ENCODE results near the gene RALGPS1. TPM values are rescaled to one million over a fixed set of nuclear protein-coding genes. Genes with fewer than 3 reads are reported as not detected.

RALGPS1 gene
- total RNA-seq, 1 experiment from 2014 or later = 28.5 TPM

GRCh38 chr9:127086771-127087170 is 172.2 kb downstream of the RALGPS1 start:
- ATAC-seq (no peak), DNase-seq (ENCODE audit: low spot score) (no peak)
- Mint-ChIP-seq H3K27ac (no peak overlapping the region), H3K4me1 (no peaks in the 10 kb centered on the region), H3K4me3 (no peak overlapping the region), H3K9me3 (no peaks in the 10 kb centered on the region), H3K36me3 (no peaks in the 10 kb centered on the region), H3K27me3 (ENCODE audit: low read depth) (no peaks in the 10 kb centered on the region)
- ChIA-PET CTCF (no interaction called here), POLR2A (no interaction called here)
- no peak for TF ChIP-seq TEAD1 (CRISPR knock-in tag; IDR thresholded peaks at IDR 0.05)
- no peak for TF ChIP-seq MYBL2 (CRISPR knock-in tag; IDR thresholded peaks at IDR 0.05)
- no peak for TF ChIP-seq ETV6 (CRISPR knock-in tag; IDR thresholded peaks at IDR 0.05)
- no peak for TF ChIP-seq ARID4B (CRISPR knock-in tag; IDR thresholded peaks at IDR 0.05; ENCODE audit: borderline replicate concordance)
- TF ChIP-seq ZBTB43 (CRISPR knock-in tag; IDR thresholded peaks at IDR 0.05) = no peak
- TF ChIP-seq FOXP1 (CRISPR knock-in tag; IDR thresholded peaks at IDR 0.05; ENCODE audit: borderline replicate concordance) = no peak
- TF ChIP-seq SMAD4 (CRISPR knock-in tag; IDR thresholded peaks at IDR 0.05) = no peak
- no peak for TF ChIP-seq TCF7 (CRISPR knock-in tag; IDR thresholded peaks at IDR 0.05; ENCODE audit: low read depth)

DNA sequence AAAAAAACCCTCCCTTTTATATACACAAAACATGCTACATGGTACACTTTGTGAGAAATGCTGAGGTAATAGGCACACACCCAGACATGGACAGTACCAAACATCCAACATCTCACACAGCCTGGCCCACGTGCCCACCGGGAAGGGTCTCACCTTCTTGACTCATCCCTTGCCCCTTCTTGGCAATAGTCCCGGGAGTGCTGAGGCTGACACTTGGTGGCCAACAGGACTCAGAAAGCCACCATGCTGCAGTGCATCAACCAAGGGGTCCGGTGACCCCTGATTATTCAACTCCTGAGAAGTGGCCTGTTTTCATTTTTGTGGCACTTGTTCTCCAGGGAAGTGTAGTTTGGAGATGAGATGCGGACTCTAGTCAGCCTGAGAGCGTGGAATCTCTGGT is 172.8 kb downstream of the RALGPS1 start:
- Mint-ChIP-seq H3K4me1 (no peaks in the 10 kb centered on the region), H3K27me3 (ENCODE audit: low read depth) (no peaks in the 10 kb centered on the region), H3K36me3 (no peaks in the 10 kb centered on the region), H3K4me3 (no peak overlapping the region), H3K9me3 (no peaks in the 10 kb centered on the region), H3K27ac (no peak overlapping the region)
- no peak for ATAC-seq
- ChIA-PET POLR2A (no interaction called here), CTCF (no interaction called here)
- DNase-seq (ENCODE audit: low spot score) = no peak
- TF ChIP-seq, protein P1, sequence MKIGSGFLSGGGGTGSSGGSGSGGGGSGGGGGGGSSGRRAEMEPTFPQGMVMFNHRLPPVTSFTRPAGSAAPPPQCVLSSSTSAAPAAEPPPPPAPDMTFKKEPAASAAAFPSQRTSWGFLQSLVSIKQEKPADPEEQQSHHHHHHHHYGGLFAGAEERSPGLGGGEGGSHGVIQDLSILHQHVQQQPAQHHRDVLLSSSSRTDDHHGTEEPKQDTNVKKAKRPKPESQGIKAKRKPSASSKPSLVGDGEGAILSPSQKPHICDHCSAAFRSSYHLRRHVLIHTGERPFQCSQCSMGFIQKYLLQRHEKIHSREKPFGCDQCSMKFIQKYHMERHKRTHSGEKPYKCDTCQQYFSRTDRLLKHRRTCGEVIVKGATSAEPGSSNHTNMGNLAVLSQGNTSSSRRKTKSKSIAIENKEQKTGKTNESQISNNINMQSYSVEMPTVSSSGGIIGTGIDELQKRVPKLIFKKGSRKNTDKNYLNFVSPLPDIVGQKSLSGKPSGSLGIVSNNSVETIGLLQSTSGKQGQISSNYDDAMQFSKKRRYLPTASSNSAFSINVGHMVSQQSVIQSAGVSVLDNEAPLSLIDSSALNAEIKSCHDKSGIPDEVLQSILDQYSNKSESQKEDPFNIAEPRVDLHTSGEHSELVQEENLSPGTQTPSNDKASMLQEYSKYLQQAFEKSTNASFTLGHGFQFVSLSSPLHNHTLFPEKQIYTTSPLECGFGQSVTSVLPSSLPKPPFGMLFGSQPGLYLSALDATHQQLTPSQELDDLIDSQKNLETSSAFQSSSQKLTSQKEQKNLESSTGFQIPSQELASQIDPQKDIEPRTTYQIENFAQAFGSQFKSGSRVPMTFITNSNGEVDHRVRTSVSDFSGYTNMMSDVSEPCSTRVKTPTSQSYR (CRISPR knock-in tag; IDR thresholded peaks at IDR 0.05) = no peak
- TF ChIP-seq, protein P2, sequence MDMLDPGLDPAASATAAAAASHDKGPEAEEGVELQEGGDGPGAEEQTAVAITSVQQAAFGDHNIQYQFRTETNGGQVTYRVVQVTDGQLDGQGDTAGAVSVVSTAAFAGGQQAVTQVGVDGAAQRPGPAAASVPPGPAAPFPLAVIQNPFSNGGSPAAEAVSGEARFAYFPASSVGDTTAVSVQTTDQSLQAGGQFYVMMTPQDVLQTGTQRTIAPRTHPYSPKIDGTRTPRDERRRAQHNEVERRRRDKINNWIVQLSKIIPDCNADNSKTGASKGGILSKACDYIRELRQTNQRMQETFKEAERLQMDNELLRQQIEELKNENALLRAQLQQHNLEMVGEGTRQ (CRISPR knock-in tag; IDR thresholded peaks at IDR 0.05) = no peak
- TF ChIP-seq, protein P3, sequence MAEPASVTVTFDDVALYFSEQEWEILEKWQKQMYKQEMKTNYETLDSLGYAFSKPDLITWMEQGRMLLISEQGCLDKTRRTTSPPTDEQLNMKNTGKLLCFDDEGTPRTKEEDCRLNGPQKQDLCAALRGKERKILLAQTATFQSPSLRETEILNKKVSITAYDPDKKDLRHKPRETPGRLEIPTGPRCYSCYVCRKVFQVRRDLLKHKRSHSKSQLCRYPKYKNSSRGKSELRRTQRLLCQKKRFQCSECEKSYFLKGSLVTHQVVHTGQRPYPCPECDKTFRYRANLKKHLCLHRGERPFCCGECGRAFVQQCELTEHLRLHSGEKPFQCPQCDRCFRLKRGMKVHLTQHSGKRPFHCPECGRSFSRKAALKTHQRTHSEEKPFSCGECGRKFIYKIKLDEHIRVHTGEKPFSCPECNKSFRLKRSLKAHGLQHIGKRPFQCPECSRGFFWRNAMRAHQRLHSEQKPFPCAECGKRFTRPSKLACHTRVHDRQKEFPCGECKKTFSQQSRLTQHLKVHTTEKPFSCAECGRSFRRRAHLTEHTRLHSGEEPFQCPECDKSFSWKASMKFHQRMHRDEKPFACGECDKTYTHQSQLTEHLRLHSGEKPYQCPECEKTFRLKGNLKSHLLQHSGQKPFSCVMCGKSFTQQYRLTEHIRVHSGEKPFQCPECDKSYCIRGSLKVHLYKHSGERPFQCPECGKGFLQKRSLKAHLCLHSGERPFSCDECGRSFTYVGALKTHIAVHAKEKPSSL (CRISPR knock-in tag; conservative IDR thresholded peaks at IDR 0.05) = no peak
- TF ChIP-seq NFE2L1 (CRISPR knock-in tag; IDR thresholded peaks at IDR 0.05) = no peak
- TF ChIP-seq AR (CRISPR knock-in tag; IDR thresholded peaks at IDR 0.05) = no peak
- TF ChIP-seq TCF7 (CRISPR knock-in tag; IDR thresholded peaks at IDR 0.05; ENCODE audit: low read depth) = no peak
- TF ChIP-seq, protein P4, sequence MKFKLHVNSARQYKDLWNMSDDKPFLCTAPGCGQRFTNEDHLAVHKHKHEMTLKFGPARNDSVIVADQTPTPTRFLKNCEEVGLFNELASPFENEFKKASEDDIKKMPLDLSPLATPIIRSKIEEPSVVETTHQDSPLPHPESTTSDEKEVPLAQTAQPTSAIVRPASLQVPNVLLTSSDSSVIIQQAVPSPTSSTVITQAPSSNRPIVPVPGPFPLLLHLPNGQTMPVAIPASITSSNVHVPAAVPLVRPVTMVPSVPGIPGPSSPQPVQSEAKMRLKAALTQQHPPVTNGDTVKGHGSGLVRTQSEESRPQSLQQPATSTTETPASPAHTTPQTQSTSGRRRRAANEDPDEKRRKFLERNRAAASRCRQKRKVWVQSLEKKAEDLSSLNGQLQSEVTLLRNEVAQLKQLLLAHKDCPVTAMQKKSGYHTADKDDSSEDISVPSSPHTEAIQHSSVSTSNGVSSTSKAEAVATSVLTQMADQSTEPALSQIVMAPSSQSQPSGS (CRISPR knock-in tag; IDR thresholded peaks at IDR 0.05; ENCODE audit: borderline replicate concordance, low read depth) = no peak
- no peak for TF ChIP-seq RELA (CRISPR knock-in tag; IDR thresholded peaks at IDR 0.05; ENCODE audit: borderline replicate concordance)
- no peak for TF ChIP-seq SMAD4 (CRISPR knock-in tag; IDR thresholded peaks at IDR 0.05)
- TF ChIP-seq, protein P5, sequence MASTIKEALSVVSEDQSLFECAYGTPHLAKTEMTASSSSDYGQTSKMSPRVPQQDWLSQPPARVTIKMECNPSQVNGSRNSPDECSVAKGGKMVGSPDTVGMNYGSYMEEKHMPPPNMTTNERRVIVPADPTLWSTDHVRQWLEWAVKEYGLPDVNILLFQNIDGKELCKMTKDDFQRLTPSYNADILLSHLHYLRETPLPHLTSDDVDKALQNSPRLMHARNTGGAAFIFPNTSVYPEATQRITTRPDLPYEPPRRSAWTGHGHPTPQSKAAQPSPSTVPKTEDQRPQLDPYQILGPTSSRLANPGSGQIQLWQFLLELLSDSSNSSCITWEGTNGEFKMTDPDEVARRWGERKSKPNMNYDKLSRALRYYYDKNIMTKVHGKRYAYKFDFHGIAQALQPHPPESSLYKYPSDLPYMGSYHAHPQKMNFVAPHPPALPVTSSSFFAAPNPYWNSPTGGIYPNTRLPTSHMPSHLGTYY (CRISPR knock-in tag; IDR thresholded peaks at IDR 0.05) = no peak
